Retinal pigment epithelial cell (primary cell): Measurements from ENCODE around the gene MRPL55.
"Not testable (repeated sequence)": the region's sequence is repeated elsewhere in the genome, so short reads cannot be mapped to it uniquely, and the experiment has no call there.

Experiments
- DNase-seq: peaks from one replicate; pipeline ENCODE4 v3.0.0-alpha.2; 2010; ENCODE audit warnings: low read depth
- H3K4me3 ChIP-seq: 2 replicates; pipeline ENCODE4 v1.5.1; 2011; ENCODE audit warnings: mild to moderate bottlenecking, low read length, control low read depth, moderate library complexity
- CTCF ChIP-seq: conservative IDR thresholded peaks from 2 replicates; pipeline ENCODE4 v1.5.1; 2011; ENCODE audit warnings: low read depth, low read length, control low read depth, inconsistent platforms

Gene MRPL55

GRCh38 chr1:228118040-228118439, 8.9 kb upstream of the MRPL55 start:
- H3K4me3 ChIP-seq = no peak overlapping the region
- no peak for DNase-seq
- TF ChIP-seq CTCF = no peak

- TF ChIP-seq CTCF = no peak
- no peak overlapping the region for H3K4me3 ChIP-seq
- no peak for DNase-seq
Measured at GRCh38 chr1:228117335-228117734, 8.2 kb upstream of the MRPL55 start.

GRCh38 chr1:228114827-228115226, 5.7 kb upstream of the MRPL55 start:
- no peak for TF ChIP-seq CTCF
- H3K4me3 ChIP-seq = no peak overlapping the region

GRCh38 chr1:228112617-228113016, 3.5 kb upstream of the MRPL55 start:
- DNase-seq = no peak
- no peak for TF ChIP-seq CTCF
- no peak overlapping the region for H3K4me3 ChIP-seq

More at GRCh38 chr1:228114827-228115226, 5.7 kb upstream of the MRPL55 start:
- no peak for DNase-seq

- TF ChIP-seq CTCF = no peak
- DNase-seq = no peak
- no peak overlapping the region for H3K4me3 ChIP-seq
Measured at GRCh38 chr1:228112167-228112566, 3.1 kb upstream of the MRPL55 start.

GRCh38 chr1:228111315-228111714, 2.2 kb upstream of the MRPL55 start:
- H3K4me3 ChIP-seq = not testable (repeated sequence)

GRCh38 chr1:228110556-228110955, 1.5 kb upstream of the MRPL55 start:
- no peak overlapping the region for H3K4me3 ChIP-seq
- no peak for DNase-seq
- no peak for TF ChIP-seq CTCF

More at GRCh38 chr1:228111315-228111714, 2.2 kb upstream of the MRPL55 start:
- DNase-seq = not testable (repeated sequence)

GRCh38 chr1:228109962-228110488, 926 bp upstream of the MRPL55 start:
- TF ChIP-seq CTCF = no peak
- DNase-seq = no peak
- H3K4me3 ChIP-seq = peak overlapping the region; percentile 96
